K562 (cell line): ENCODE data around the gene CCDC181.

Source experiments
- EP300 ChIP-seq: IDR thresholded peaks from 2 replicates; pipeline ENCODE4 v1.6.1; 2012; ENCODE audit warnings: low read length, improper control_type of control experiment
- FOXO4 ChIP-seq: fragments of 450-650 bp; formaldehyde crosslinking; IDR thresholded peaks from 2 replicates; pipeline ENCODE4 v1.4.0; 2020; ENCODE audit warnings: mild to moderate bottlenecking, moderate library complexity
- POLR2AphosphoS5 ChIP-seq: IDR thresholded peaks from 2 replicates; pipeline ENCODE4 v1.6.1; 2011; ENCODE audit warnings: mild to moderate bottlenecking, low read depth, low read length, moderate library complexity; ENCODE audit not compliant: control insufficient read depth, insufficient read depth
- SMC3 ChIP-seq: conservative IDR thresholded peaks from 2 replicates; pipeline ENCODE4 v1.6.1; 2011; ENCODE audit warnings: low read depth, low read length, improper control_type of control experiment; ENCODE audit not compliant: insufficient read depth
- YY1 ChIP-seq, 3 experiments: IDR thresholded peaks; 2 replicates each; pipeline ENCODE4 v1.6.1; 2011; ENCODE audit warnings: low read length in 2 of 3, mild to moderate bottlenecking in 2 of 3, moderate library complexity in 2 of 3, borderline replicate concordance in 1 of 3, control low read depth in 1 of 3, low read depth in 1 of 3; ENCODE audit not compliant: insufficient read depth in 3 of 3, insufficient replicate concordance in 2 of 3, control insufficient read depth in 1 of 3, insufficient read length in 1 of 3; ENCODE audit errors: extremely low read depth in 1 of 3
- TF ChIP-seq, protein P1 (sequence below): sonication (generic); formaldehyde crosslinking; IDR thresholded peaks from 2 replicates; pipeline ENCODE4 v1.8.0; 2023; ENCODE audit warnings: mild to moderate bottlenecking, missing genetic modification reagents
- TF ChIP-seq, protein P2 (sequence below), 3 experiments: IDR thresholded peaks in 2 of 3; conservative IDR thresholded peaks in 1 of 3; 2 replicates each; pipeline ENCODE4 v1.5.1; 2011 to 2012; ENCODE audit warnings: low read length in 3 of 3, mild to moderate bottlenecking in 3 of 3, control low read depth in 2 of 3, improper control_type of control experiment in 1 of 3, inconsistent platforms in 1 of 3, low read depth in 1 of 3, mixed read lengths in 1 of 3, moderate library complexity in 1 of 3; ENCODE audit not compliant: insufficient read depth in 2 of 3

DNA sequence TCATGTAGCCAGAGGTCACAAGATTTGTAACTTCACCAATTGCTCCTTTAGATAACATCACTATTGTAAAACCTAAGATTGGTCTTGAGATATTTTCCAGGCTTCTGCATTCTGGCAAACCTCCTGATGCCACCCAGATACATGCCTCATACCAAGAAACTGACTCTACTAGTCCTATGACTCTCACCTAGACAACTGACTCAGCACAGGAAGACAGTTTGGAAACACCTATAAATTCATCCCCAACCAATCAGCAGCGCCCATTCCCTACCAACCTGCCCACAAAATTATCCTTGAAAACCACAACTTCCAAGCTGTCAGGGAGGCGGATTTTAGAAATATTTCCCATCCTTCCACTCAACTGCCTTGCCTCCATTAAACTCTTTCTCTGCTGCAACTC, 62.3 kb downstream of the CCDC181 start:
- TF ChIP-seq POLR2AphosphoS5 = no peak
- TF ChIP-seq, protein P1, sequence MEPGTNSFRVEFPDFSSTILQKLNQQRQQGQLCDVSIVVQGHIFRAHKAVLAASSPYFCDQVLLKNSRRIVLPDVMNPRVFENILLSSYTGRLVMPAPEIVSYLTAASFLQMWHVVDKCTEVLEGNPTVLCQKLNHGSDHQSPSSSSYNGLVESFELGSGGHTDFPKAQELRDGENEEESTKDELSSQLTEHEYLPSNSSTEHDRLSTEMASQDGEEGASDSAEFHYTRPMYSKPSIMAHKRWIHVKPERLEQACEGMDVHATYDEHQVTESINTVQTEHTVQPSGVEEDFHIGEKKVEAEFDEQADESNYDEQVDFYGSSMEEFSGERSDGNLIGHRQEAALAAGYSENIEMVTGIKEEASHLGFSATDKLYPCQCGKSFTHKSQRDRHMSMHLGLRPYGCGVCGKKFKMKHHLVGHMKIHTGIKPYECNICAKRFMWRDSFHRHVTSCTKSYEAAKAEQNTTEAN = no peak
- TF ChIP-seq FOXO4 (CRISPR knock-in tag) = no peak
- TF ChIP-seq EP300 = no peak
- no peak for TF ChIP-seq YY1 (IDR thresholded peaks at IDR 0.05; ENCODE audit: borderline replicate concordance in 1 of 3, control insufficient read depth in 1 of 3, extremely low read depth in 1 of 3, insufficient read depth in 3 of 3, insufficient read length in 1 of 3, insufficient replicate concordance in 2 of 3, low read depth in 1 of 3, low read length in 2 of 3)
- TF ChIP-seq SMC3 = no peak
- TF ChIP-seq, protein P2, sequence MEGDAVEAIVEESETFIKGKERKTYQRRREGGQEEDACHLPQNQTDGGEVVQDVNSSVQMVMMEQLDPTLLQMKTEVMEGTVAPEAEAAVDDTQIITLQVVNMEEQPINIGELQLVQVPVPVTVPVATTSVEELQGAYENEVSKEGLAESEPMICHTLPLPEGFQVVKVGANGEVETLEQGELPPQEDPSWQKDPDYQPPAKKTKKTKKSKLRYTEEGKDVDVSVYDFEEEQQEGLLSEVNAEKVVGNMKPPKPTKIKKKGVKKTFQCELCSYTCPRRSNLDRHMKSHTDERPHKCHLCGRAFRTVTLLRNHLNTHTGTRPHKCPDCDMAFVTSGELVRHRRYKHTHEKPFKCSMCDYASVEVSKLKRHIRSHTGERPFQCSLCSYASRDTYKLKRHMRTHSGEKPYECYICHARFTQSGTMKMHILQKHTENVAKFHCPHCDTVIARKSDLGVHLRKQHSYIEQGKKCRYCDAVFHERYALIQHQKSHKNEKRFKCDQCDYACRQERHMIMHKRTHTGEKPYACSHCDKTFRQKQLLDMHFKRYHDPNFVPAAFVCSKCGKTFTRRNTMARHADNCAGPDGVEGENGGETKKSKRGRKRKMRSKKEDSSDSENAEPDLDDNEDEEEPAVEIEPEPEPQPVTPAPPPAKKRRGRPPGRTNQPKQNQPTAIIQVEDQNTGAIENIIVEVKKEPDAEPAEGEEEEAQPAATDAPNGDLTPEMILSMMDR (IDR thresholded peaks at IDR 0.05 in 2 of 3, conservative IDR thresholded peaks at IDR 0.05 in 1 of 3; ENCODE audit: insufficient read depth in 2 of 3, low read depth in 1 of 3, low read length in 3 of 3) = no peak
